H9 (cell line): ENCODE data around the gene FBXW4. TPM values are rescaled to one million over a fixed set of nuclear protein-coding genes. Genes with fewer than 3 reads are reported as not detected.

Experiments
- DNase-seq: peaks from one replicate; pipeline ENCODE4 v3.0.0-alpha.2; 2017
- H2AFZ ChIP-seq: one replicate; pipeline ENCODE4 v1.6.1; 2013; ENCODE audit warnings: mild to moderate bottlenecking, low read length, control low read depth, moderate library complexity
- H2AK5ac ChIP-seq: 2 replicates; pipeline ENCODE4 v1.6.1; 2013; ENCODE audit warnings: low read length, control low read depth, mixed read lengths; ENCODE audit not compliant: insufficient read length
- H2BK120ac ChIP-seq: one replicate; pipeline ENCODE4 v1.6.1; 2013; ENCODE audit warnings: low read depth, mild to moderate bottlenecking, low read length, control low read depth, inconsistent platforms; ENCODE audit not compliant: poor library complexity, severe bottlenecking
- H2BK12ac ChIP-seq: 2 replicates; pipeline ENCODE4 v1.6.1; 2013; ENCODE audit warnings: low read length, control low read depth, mixed read lengths, low read depth; ENCODE audit not compliant: insufficient read length
- H2BK15ac ChIP-seq: 2 replicates; pipeline ENCODE4 v1.6.1; 2013; ENCODE audit warnings: low read depth, low read length, control low read depth
- H2BK20ac ChIP-seq: one replicate; pipeline ENCODE4 v1.6.1; 2013; ENCODE audit warnings: low read depth, mild to moderate bottlenecking, low read length, control low read depth, inconsistent platforms; ENCODE audit not compliant: poor library complexity, severe bottlenecking
- H2BK5ac ChIP-seq: 2 replicates; pipeline ENCODE4 v1.6.1; 2013; ENCODE audit warnings: low read length, control low read depth, mixed read lengths; ENCODE audit not compliant: insufficient read length
- H3K14ac ChIP-seq: 2 replicates; pipeline ENCODE4 v1.6.1; 2013; ENCODE audit warnings: low read length, control low read depth; ENCODE audit not compliant: insufficient read depth
- H3K18ac ChIP-seq: 2 replicates; pipeline ENCODE4 v1.6.1; 2013; ENCODE audit warnings: low read depth, mild to moderate bottlenecking, mixed read lengths, low read length, control low read depth; ENCODE audit not compliant: insufficient read length
- H3K23ac ChIP-seq: 2 replicates; pipeline ENCODE4 v1.6.1; 2013; ENCODE audit warnings: low read length, control low read depth, mixed read lengths, low read depth; ENCODE audit not compliant: insufficient read length
- H3K23me2 ChIP-seq: 2 replicates; pipeline ENCODE4 v1.6.1; 2013; ENCODE audit warnings: low read depth, mild to moderate bottlenecking, mixed read lengths, low read length, control low read depth; ENCODE audit not compliant: insufficient read length, poor library complexity, severe bottlenecking
- H3K27ac ChIP-seq: 2 replicates; pipeline ENCODE4 v1.5.1; 2013; ENCODE audit warnings: low read length, control low read depth, mixed read lengths, low read depth; ENCODE audit not compliant: insufficient read length
- H3K27me3 ChIP-seq: 2 replicates; pipeline ENCODE4 v1.6.1; 2013; ENCODE audit warnings: low read length, control low read depth, inconsistent platforms; ENCODE audit not compliant: insufficient read depth
- H3K4ac ChIP-seq: 2 replicates; pipeline ENCODE4 v1.6.1; 2013; ENCODE audit warnings: low read depth, mild to moderate bottlenecking, control low read depth, inconsistent platforms, low read length, moderate library complexity
- H3K4me1 ChIP-seq: 2 replicates; pipeline ENCODE4 v1.6.1; 2013; ENCODE audit warnings: low read length, control low read depth, inconsistent platforms; ENCODE audit not compliant: insufficient read depth
- H3K4me2 ChIP-seq: 2 replicates; pipeline ENCODE4 v1.6.1; 2013; ENCODE audit warnings: low read length, control low read depth, mixed read lengths; ENCODE audit not compliant: insufficient read length, insufficient read depth
- H3K56ac ChIP-seq: 2 replicates; pipeline ENCODE4 v1.6.1; 2013; ENCODE audit warnings: low read depth, mild to moderate bottlenecking, mixed read lengths, low read length, control low read depth; ENCODE audit not compliant: insufficient read length
- H3K79me1 ChIP-seq: 2 replicates; pipeline ENCODE4 v1.6.1; 2013; ENCODE audit warnings: low read depth, mild to moderate bottlenecking, moderate library complexity, low read length, control low read depth, inconsistent platforms; ENCODE audit not compliant: insufficient read depth, poor library complexity, severe bottlenecking
- H3K79me2 ChIP-seq: 2 replicates; pipeline ENCODE4 v1.6.1; 2013; ENCODE audit warnings: low read length, control low read depth, inconsistent platforms; ENCODE audit not compliant: insufficient read depth
- H3K9ac ChIP-seq: 2 replicates; pipeline ENCODE4 v1.6.1; 2013; ENCODE audit warnings: low read length, control low read depth, mixed read lengths; ENCODE audit not compliant: insufficient read length; ENCODE audit errors: extremely low read depth
- H3K9me3 ChIP-seq: one replicate; pipeline ENCODE4 v1.6.1; 2013; ENCODE audit warnings: low read depth, low read length, inconsistent platforms; ENCODE audit not compliant: control insufficient read depth
- H3T11ph ChIP-seq: one replicate; pipeline ENCODE4 v1.6.1; 2013; ENCODE audit warnings: mild to moderate bottlenecking, low read length, control low read depth, inconsistent platforms
- H4K20me1 ChIP-seq: one replicate; pipeline ENCODE4 v1.6.1; 2013; ENCODE audit not compliant: control insufficient read depth, insufficient read length, insufficient read depth
- H4K5ac ChIP-seq: 2 replicates; pipeline ENCODE4 v1.6.1; 2013; ENCODE audit warnings: low read depth, mild to moderate bottlenecking, mixed read lengths, low read length, control low read depth; ENCODE audit not compliant: insufficient read length
- H4K8ac ChIP-seq: replicated peaks from 2 replicates; pipeline ENCODE4 v1.6.1; 2013; ENCODE audit warnings: low read length, control low read depth, mixed read lengths, low read depth; ENCODE audit not compliant: insufficient read length
- H4K91ac ChIP-seq: 2 replicates; pipeline ENCODE4 v1.6.1; 2013; ENCODE audit warnings: low read depth, mild to moderate bottlenecking, moderate library complexity, mixed read lengths, low read length, control low read depth; ENCODE audit not compliant: insufficient read length
- H3K27ac Mint-ChIP-seq, 3 experiments: 2 replicates in 2 of 3; 3 replicates in 1 of 3; pipeline ENCODE4 v1.8.0; 2020 to 2021; ENCODE audit warnings: mixed read lengths in 3 of 3, mild to moderate bottlenecking in 1 of 3, moderate library complexity in 1 of 3
- H3K27me3 Mint-ChIP-seq: 2 replicates; pipeline ENCODE4 v1.8.0; 2021; ENCODE audit warnings: low read depth, mild to moderate bottlenecking, moderate library complexity, mixed read lengths
- H3K36me3 Mint-ChIP-seq, 3 experiments: 2 replicates in 2 of 3; 3 replicates in 1 of 3; pipeline ENCODE4 v1.8.0; 2020 to 2021; ENCODE audit warnings: low read depth in 3 of 3, mixed read lengths in 3 of 3; ENCODE audit not compliant: insufficient read depth in 1 of 3
- H3K4me1 Mint-ChIP-seq, 2 experiments: 2 replicates each; pipeline ENCODE4 v1.8.0; 2020; ENCODE audit warnings: mixed read lengths in 2 of 2
- H3K4me3 Mint-ChIP-seq, 2 experiments: 2 replicates in 1 of 2; 3 replicates in 1 of 2; pipeline ENCODE4 v1.8.0; 2020 to 2021; ENCODE audit warnings: mild to moderate bottlenecking in 2 of 2, mixed read lengths in 2 of 2, moderate library complexity in 1 of 2
- H3K9me3 Mint-ChIP-seq, 2 experiments: 2 replicates in 1 of 2; 3 replicates in 1 of 2; pipeline ENCODE4 v1.8.0; 2020; ENCODE audit warnings: mild to moderate bottlenecking in 2 of 2, mixed read lengths in 2 of 2, moderate library complexity in 1 of 2
- CTCF ChIP-seq: fragments of 200-600 bp; sonication (generic); conservative IDR thresholded peaks from 3 replicates; pipeline ENCODE4 v1.8.0; 2021; ENCODE audit warnings: antibody characterized with exemption, mild to moderate bottlenecking
- WGBS: extraction: QIAGEN DNeasy Blood & Tissue Kit; methylation state at CpG from one replicate; pipeline ENCODE4 v1.1.7; 2013; ENCODE audit warnings: missing lambda C conversion rate, low lambda C conversion rate, mixed read lengths; ENCODE audit not compliant: insufficient read length; ENCODE audit errors: extremely low coverage; 5-methylcytosine and 5-hydroxymethylcytosine counted together
- total RNA-seq: library from RNA; stranded (reverse); gene quantifications from 2 replicates; pipeline ENCODE4 v1.2.1, GENCODE V29; 2021

FBXW4 gene
- total RNA-seq, 1 experiment from 2014 or later: 41.6 TPM

- H3K27me3 Mint-ChIP-seq: peaks cover 86% of the 10 kb centered on the region
- Histone ChIP-seq H2BK120ac (no peak overlapping the region), H3K27me3 (peaks cover 12% of the 10 kb centered on the region; the same call in 1 of the 2 replicates), H3K23me2 (peaks cover 16% of the 10 kb centered on the region), H3K9me3 (no peaks in the 10 kb centered on the region), H3K14ac (no peak overlapping the region), H2BK5ac (no peak overlapping the region), H3T11ph (no peak overlapping the region), H3K9ac (no peak overlapping the region), H2AK5ac (no peak overlapping the region), H4K20me1 (no peaks in the 10 kb centered on the region), H2BK12ac (no peak overlapping the region), H3K79me2 (no peaks in the 10 kb centered on the region), H2AFZ (no peak overlapping the region), H4K5ac (no peak overlapping the region), H2BK20ac (no peak overlapping the region), H3K4me2 (peak overlapping the region; percentile 0), H3K79me1 (no peaks in the 10 kb centered on the region), H4K8ac (no peak overlapping the region), H3K56ac (no peak overlapping the region), H3K4ac (no peak overlapping the region), H3K27ac (no peak overlapping the region), H2BK15ac (no peak overlapping the region), H3K23ac (no peak overlapping the region), H3K4me1 (no peaks in the 10 kb centered on the region), H4K91ac (no peak overlapping the region), H3K18ac (no peak overlapping the region)
- H3K36me3 Mint-ChIP-seq: no peaks in the 10 kb centered on the region; a peak in 1 of 7 replicates
- no peak for TF ChIP-seq CTCF
- no peak overlapping the region for H3K27ac Mint-ChIP-seq
- no CpG with 5 or more reads among the region's 7 CpGs for WGBS
- no peaks in the 10 kb centered on the region; a peak in 1 of 5 replicates for H3K9me3 Mint-ChIP-seq
- no peak for DNase-seq
- peaks cover 24 to 28% of the 10 kb centered on the region in 2 experiments for H3K4me1 Mint-ChIP-seq
- no peak overlapping the region; a peak in 1 of 5 replicates for H3K4me3 Mint-ChIP-seq
These were observed 127.6 kb downstream of the FBXW4 start for GRCh38 chr10:101567165-101568006.
